Subcutaneous preadipocyte (primary cell): ENCODE data around the gene ATXN3. TPM values are rescaled to one million over a fixed set of nuclear protein-coding genes. Genes with fewer than 3 reads are reported as not detected.

Experiments used
- total RNA-seq: library from RNA; depleted of rRNA; stranded (reverse); fragments of >200 nt; gene quantifications from 2 replicates; pipeline ENCODE4 v1.2.3, GENCODE V29; 2012

Gene ATXN3
- total RNA-seq: 19.1 and 23.5 TPM in 2 replicates

GRCh38 chr14:92106143-92106926, at the start of gene ATXN3:
Gene ATXN3, minus strand, starts transcription at chr14:92106582. Its CDS starts 30 bp downstream, at chr14:92106552.

GRCh38 chr14:92121670-92122350, 15.4 kb upstream of the ATXN3 start, which contains the start of the genes CPSF2 and NDUFB1:
Gene CPSF2, plus strand, starts transcription at chr14:92121969. Its CDS starts 9,016 bp downstream, at chr14:92130985.
Gene NDUFB1, minus strand, starts transcription at chr14:92121706. Its CDS starts 4,069 bp downstream, at chr14:92117637.

GRCh38 chr14:92039719-92040430, 66.5 kb downstream of the ATXN3 start, which contains the start of gene TRIP11:
Gene TRIP11, minus strand, starts transcription at chr14:92040059. Its CDS starts 374 bp downstream, at chr14:92039685.

Other genes starting within 250 kb of the ATXN3 start
- gene TC2N, start 239.0 kb downstream of the ATXN3 start, total RNA-seq: 1.2 and 1.5 TPM in 2 replicates
- 34.2 and 41.1 TPM in 2 replicates for gene FBLN5, start 158.9 kb downstream of the ATXN3 start, total RNA-seq
- gene TRIP11, start 66.5 kb downstream of the ATXN3 start, total RNA-seq: 23.1 and 28.2 TPM in 2 replicates
- gene NDUFB1, start 15.1 kb upstream of the ATXN3 start, total RNA-seq: 155 and 202 TPM in 2 replicates
- gene CPSF2, start 15.4 kb upstream of the ATXN3 start, total RNA-seq: 37.5 and 47.7 TPM in 2 replicates
- gene SLC24A4, start 216.6 kb upstream of the ATXN3 start, total RNA-seq: under 0.01 TPM in 1 of 2 replicates, not detected in the other